ENCODE data around the gene HAUS1. TPM values are rescaled to one million over a fixed set of nuclear protein-coding genes. Genes with fewer than 3 reads are reported as not detected.

The HAUS1 gene
- total RNA-seq, 1 donor from 2014 or later = 49.0 TPM

- peak overlapping the region; percentile 9 for H3K27ac Mint-ChIP-seq
- no peaks in the 10 kb centered on the region for H3K9me3 Mint-ChIP-seq
- peaks cover 13% of the 10 kb centered on the region for H3K4me1 Mint-ChIP-seq
- H3K27me3 Mint-ChIP-seq (ENCODE audit: low read depth) = no peaks in the 10 kb centered on the region
- no peak for TF ChIP-seq CTCF (IDR thresholded peaks at IDR 0.05; ENCODE audit: unreplicated experiment)
- peak overlapping the region; percentile 70 for H3K4me3 Mint-ChIP-seq
- peaks cover 6% of the 10 kb centered on the region for H3K36me3 Mint-ChIP-seq
- DNase-seq (ENCODE audit: low spot score in 2 of 2, unreplicated experiment in 2 of 2) = no peak
Measured at GRCh38 chr18:46070815-46071652, 33.2 kb upstream of the HAUS1 start.

GRCh38 chr18:46071653-46072375 is 32.4 kb upstream of the HAUS1 start, which contains the start of gene PSTPIP2:
TSS of gene PSTPIP2 (minus strand) at chr18:46072260. CDS start at chr18:46072188, 72 bp downstream.
- DNase-seq (ENCODE audit: low spot score in 2 of 2, unreplicated experiment in 2 of 2) = peak; percentile 40 to 76
- H3K27ac Mint-ChIP-seq = peak within 1 kb of the TSS; percentile 9
- H3K4me3 Mint-ChIP-seq = peak within 1 kb of the TSS; percentile 79

GRCh38 chr18:46072376-46072867 is 31.8 kb upstream of the HAUS1 start:
- Mint-ChIP-seq H3K4me1 (peaks cover 13% of the 10 kb centered on the region), H3K27me3 (ENCODE audit: low read depth) (no peaks in the 10 kb centered on the region), H3K27ac (no peak overlapping the region), H3K4me3 (peak overlapping the region; percentile 79), H3K9me3 (no peaks in the 10 kb centered on the region), H3K36me3 (peaks cover 6% of the 10 kb centered on the region)
- no peak for TF ChIP-seq CTCF (IDR thresholded peaks at IDR 0.05; ENCODE audit: unreplicated experiment)
- no peak for DNase-seq (ENCODE audit: low spot score in 2 of 2, unreplicated experiment in 2 of 2)

More at GRCh38 chr18:46071653-46072375, 32.4 kb upstream of the HAUS1 start, which contains the start of gene PSTPIP2:
- no peak for TF ChIP-seq CTCF (IDR thresholded peaks at IDR 0.05; ENCODE audit: unreplicated experiment)
- peaks cover 13% of the 10 kb centered on the region for H3K4me1 Mint-ChIP-seq
- H3K27me3 Mint-ChIP-seq (ENCODE audit: low read depth) = no peaks in the 10 kb centered on the region
- H3K36me3 Mint-ChIP-seq = peaks cover 5% of the 10 kb centered on the region
- no peaks in the 10 kb centered on the region for H3K9me3 Mint-ChIP-seq

GRCh38 chr18:46072959-46073358 is 31.2 kb upstream of the HAUS1 start:
- H3K9me3 Mint-ChIP-seq = no peaks in the 10 kb centered on the region
- DNase-seq (ENCODE audit: low spot score in 2 of 2, unreplicated experiment in 2 of 2) = no peak
- peaks cover 4% of the 10 kb centered on the region for H3K36me3 Mint-ChIP-seq
- peak overlapping the region; percentile 79 for H3K4me3 Mint-ChIP-seq
- H3K27me3 Mint-ChIP-seq (ENCODE audit: low read depth) = no peaks in the 10 kb centered on the region
- peaks cover 13% of the 10 kb centered on the region for H3K4me1 Mint-ChIP-seq
- H3K27ac Mint-ChIP-seq = no peak overlapping the region
- no peak for TF ChIP-seq CTCF (IDR thresholded peaks at IDR 0.05; ENCODE audit: unreplicated experiment)

- Mint-ChIP-seq H3K36me3 (peaks cover 4% of the 10 kb centered on the region), H3K9me3 (no peaks in the 10 kb centered on the region), H3K27ac (peak overlapping the region; percentile 28), H3K4me3 (no peak overlapping the region), H3K27me3 (ENCODE audit: low read depth) (no peaks in the 10 kb centered on the region), H3K4me1 (peaks cover 13% of the 10 kb centered on the region)
- peak in 1 of 2 experiments; percentile 51 for DNase-seq (ENCODE audit: low spot score in 2 of 2, unreplicated experiment in 2 of 2)
- peak; percentile 71 for TF ChIP-seq CTCF (IDR thresholded peaks at IDR 0.05; ENCODE audit: unreplicated experiment)
Measured at GRCh38 chr18:46073474-46074331, 30.5 kb upstream of the HAUS1 start.

Measured in mesothelial cell of epicardium (in vitro differentiated cells).